ENCODE data around the gene ATF7. TPM values are rescaled to one million over a fixed set of nuclear protein-coding genes. Genes with fewer than 3 reads are reported as not detected.

The ATF7 gene
- total and polyA plus RNA-seq, 2 experiments from 2014 or later, result 12.8 to 21.5 TPM

DNA sequence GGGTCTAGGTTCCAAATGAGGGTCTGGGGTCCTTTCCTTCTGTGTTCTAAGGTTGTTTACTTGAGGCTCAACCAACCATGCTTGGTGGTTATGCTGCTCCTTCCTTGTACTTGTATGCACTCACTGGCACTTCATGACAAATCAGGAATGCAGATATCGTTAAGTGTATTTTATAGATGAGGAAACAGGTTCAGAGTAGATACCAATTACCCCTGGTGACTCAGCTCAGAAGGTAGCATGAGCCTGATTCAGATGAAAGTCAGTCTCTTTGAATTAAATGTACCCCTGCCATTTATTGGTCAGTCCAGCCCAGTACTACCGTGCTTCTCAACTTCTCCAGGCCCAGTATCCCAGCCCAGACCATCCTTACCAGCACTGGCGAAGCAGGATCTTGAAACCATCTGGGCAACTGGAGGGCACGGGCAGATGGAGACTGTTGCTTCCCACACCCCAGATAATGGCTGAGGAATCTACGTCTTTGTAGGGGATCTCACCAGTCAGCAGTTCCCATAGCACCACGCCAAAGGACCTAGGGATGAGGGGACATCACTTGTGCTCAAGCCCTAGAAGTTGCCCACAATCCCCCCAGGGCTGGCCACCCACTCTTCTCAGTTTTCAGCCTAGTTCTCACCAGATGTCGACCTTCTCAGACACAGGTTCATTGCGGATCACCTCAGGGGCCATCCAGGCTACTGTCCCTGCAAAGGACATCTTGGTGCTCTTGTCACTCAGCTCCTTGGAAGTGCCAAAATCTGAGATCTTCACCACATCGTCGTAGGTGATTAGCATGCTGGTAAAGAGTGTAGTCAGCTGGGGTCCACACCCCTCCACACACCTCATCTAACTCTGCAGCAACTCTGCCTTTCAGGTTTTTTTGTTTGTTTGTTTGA is 141.3 kb downstream of the ATF7 start:
- Histone ChIP-seq H3K9ac (no peak overlapping the region), H3K36me3 (ENCODE audit: low read depth) (peaks cover 29% of the 10 kb centered on the region), H3F3A (ENCODE audit: insufficient read depth) (peaks cover 41% of the 10 kb centered on the region), H3K4me2 (ENCODE audit: unreplicated experiment) (no peak overlapping the region), H3K27ac (peak overlapping the region; percentile 15; the same call in 1 of the 2 replicates), H3K4me3 (no peak overlapping the region), H4K20me1 (ENCODE audit: insufficient read depth) (peaks cover 7% of the 10 kb centered on the region; the same call in 1 of the 2 replicates), H3K4me1 (ENCODE audit: insufficient read depth) (peaks cover 20% of the 10 kb centered on the region), H3K79me2 (ENCODE audit: insufficient read depth) (peaks cover 24% of the 10 kb centered on the region), H2AFZ (no peak overlapping the region), H3K9me2 (ENCODE audit: insufficient read depth) (no peaks in the 10 kb centered on the region), H3K9me3 (ENCODE audit: low read depth) (no peaks in the 10 kb centered on the region), H3K27me3 (replicated peaks; ENCODE audit: insufficient read depth) (no peaks in the 10 kb centered on the region)
- in situ Hi-C loops (cut with MboI), result no loop called here
- TF ChIP-seq EZH2 (IDR thresholded peaks at IDR 0.05; ENCODE audit: insufficient read depth, poor library complexity, severe bottlenecking) (no peak), EZH2phosphoT487 (IDR thresholded peaks at IDR 0.05; ENCODE audit: insufficient read depth, low read depth) (no peak)
- 82 to 83% methylated on average over 10 of the region's 10 CpGs for WGBS, 2 experiments (ENCODE audit: low coverage in 1 of 2, low lambda C conversion rate in 2 of 2, missing lambda C conversion rate in 2 of 2)
- DNase-seq, result no peak

GRCh38 chr12:53483979-53484377 is 142.2 kb downstream of the ATF7 start:
- H3K9me2 ChIP-seq (ENCODE audit: insufficient read depth), result no peaks in the 10 kb centered on the region
- in situ Hi-C loops (cut with MboI), result no loop called here
- peaks cover 39% of the 10 kb centered on the region for H3K36me3 ChIP-seq (ENCODE audit: low read depth)
- peaks cover 28% of the 10 kb centered on the region for H3K4me1 ChIP-seq (ENCODE audit: insufficient read depth)
- no peak for DNase-seq
- no peaks in the 10 kb centered on the region for H3K27me3 ChIP-seq (replicated peaks; ENCODE audit: insufficient read depth)
- no peaks in the 10 kb centered on the region for H3K9me3 ChIP-seq (ENCODE audit: low read depth)
- H2AFZ ChIP-seq, result no peak overlapping the region
- peaks cover 7% of the 10 kb centered on the region for H4K20me1 ChIP-seq (ENCODE audit: insufficient read depth)
- H3K9ac ChIP-seq, result no peak overlapping the region
- peak overlapping the region; percentile 15; the same call in 1 of the 2 replicates for H3K27ac ChIP-seq
- H3K79me2 ChIP-seq (ENCODE audit: insufficient read depth), result peaks cover 14% of the 10 kb centered on the region
- no peak overlapping the region for H3K4me3 ChIP-seq
- TF ChIP-seq EZH2 (IDR thresholded peaks at IDR 0.05; ENCODE audit: insufficient read depth, poor library complexity, severe bottlenecking), result no peak
- TF ChIP-seq EZH2phosphoT487 (IDR thresholded peaks at IDR 0.05; ENCODE audit: insufficient read depth, low read depth), result no peak
- H3F3A ChIP-seq (ENCODE audit: insufficient read depth), result peaks cover 51% of the 10 kb centered on the region
- H3K4me2 ChIP-seq (ENCODE audit: unreplicated experiment), result no peak overlapping the region
- WGBS, 2 experiments (ENCODE audit: low coverage in 1 of 2, low lambda C conversion rate in 2 of 2, missing lambda C conversion rate in 2 of 2), result 89 to 91% methylated on average over 4 of the region's 4 CpGs

DNA sequence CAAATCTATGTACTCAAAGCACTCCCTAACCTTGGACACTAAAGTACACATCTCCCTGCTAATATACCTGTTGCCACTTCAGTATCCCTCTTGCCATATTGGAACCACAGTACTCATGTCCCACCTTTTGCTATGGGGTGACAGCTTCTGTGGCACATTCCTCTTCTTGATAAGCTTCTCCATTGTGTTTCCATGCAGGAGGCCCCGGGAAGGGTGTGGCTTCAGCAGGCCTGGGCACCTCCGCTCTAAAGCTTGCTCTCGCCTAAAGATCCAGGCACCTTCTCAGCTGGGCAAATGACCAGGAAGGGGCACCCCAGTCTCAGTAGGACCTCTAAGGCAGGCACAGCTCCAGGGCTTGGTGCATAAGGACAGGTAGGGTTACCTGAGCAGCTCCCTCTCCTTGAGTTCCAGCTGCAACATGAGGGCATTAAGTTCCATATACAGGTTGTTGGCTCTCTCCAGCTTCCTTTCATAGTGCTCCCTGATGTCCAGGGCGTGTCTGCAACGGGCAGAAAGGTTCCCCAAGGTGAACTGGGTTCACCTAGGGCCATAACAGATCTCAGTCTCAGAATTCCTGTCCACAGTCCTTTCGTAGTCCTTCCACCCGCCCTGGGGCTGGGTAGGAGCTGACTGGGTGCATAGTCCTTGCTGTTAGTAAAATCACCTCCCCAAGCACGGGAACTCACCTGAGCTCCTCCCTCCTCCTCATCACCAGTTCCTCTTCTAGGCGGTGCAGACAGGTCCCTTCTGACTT is 142.8 kb downstream of the ATF7 start:
- 72 to 75% methylated on average over 9 of the region's 9 CpGs for WGBS, 2 experiments (ENCODE audit: low coverage in 1 of 2, low lambda C conversion rate in 2 of 2, missing lambda C conversion rate in 2 of 2)
- DNase-seq, result no peak
- H3K36me3 ChIP-seq (ENCODE audit: low read depth), result peaks cover 44% of the 10 kb centered on the region

DNA sequence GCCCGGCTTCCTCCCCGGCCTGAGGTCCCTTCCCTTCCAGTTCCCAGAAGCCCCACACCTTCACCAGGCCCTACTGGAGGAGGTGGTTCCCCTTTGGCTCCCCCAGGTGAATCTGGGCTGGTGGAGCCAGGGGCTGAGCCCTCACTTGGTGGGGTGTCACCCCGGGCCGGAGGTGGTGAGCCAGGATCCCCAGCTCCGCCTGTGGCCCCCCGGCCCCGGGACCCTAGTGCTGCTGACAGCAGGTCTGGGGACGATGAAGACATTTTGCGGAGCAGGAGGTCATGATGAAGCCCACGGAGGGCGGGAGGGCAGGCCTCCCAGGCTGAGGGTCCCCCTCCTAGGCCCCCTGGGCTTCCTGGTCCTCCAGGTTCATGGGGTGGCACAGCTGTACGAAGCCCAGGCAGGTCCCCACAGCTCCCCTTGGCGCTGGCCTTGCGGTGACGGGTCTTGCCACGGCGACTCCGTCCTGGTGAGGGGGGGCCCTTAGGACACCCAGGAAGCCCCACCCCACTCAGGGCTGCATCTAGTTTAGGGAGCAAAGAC is 143.5 kb downstream of the ATF7 start:
- Histone ChIP-seq H4K20me1 (ENCODE audit: insufficient read depth) (peaks cover 7% of the 10 kb centered on the region), H3K4me1 (ENCODE audit: insufficient read depth) (peaks cover 41% of the 10 kb centered on the region), H3K36me3 (ENCODE audit: low read depth) (peaks cover 50% of the 10 kb centered on the region), H3K4me2 (ENCODE audit: unreplicated experiment) (no peak overlapping the region), H3K9ac (no peak overlapping the region), H3K27me3 (replicated peaks; ENCODE audit: insufficient read depth) (no peaks in the 10 kb centered on the region), H3K9me2 (ENCODE audit: insufficient read depth) (no peaks in the 10 kb centered on the region), H3K4me3 (no peak overlapping the region), H3F3A (ENCODE audit: insufficient read depth) (peaks cover 64% of the 10 kb centered on the region), H3K9me3 (ENCODE audit: low read depth) (no peaks in the 10 kb centered on the region), H2AFZ (no peak overlapping the region), H3K27ac (no peak overlapping the region), H3K79me2 (ENCODE audit: insufficient read depth) (peaks cover 11% of the 10 kb centered on the region)
- in situ Hi-C loops (cut with MboI), result no loop called here
- WGBS, 2 experiments (ENCODE audit: low coverage in 1 of 2, low lambda C conversion rate in 2 of 2, missing lambda C conversion rate in 2 of 2), result 58 to 66% methylated on average over 15 to 18 of the region's 18 CpGs
- TF ChIP-seq EZH2 (IDR thresholded peaks at IDR 0.05; ENCODE audit: insufficient read depth, poor library complexity, severe bottlenecking), result no peak
- TF ChIP-seq EZH2phosphoT487 (IDR thresholded peaks at IDR 0.05; ENCODE audit: insufficient read depth, low read depth), result no peak
- DNase-seq, result no peak

More for the DNA sequence above, 142.8 kb downstream of the ATF7 start:
- TF ChIP-seq EZH2 (IDR thresholded peaks at IDR 0.05; ENCODE audit: insufficient read depth, poor library complexity, severe bottlenecking) (no peak), EZH2phosphoT487 (IDR thresholded peaks at IDR 0.05; ENCODE audit: insufficient read depth, low read depth) (no peak)
- H3K27ac ChIP-seq, result 0 out of 2 replicates have a peak overlapping the region, but pooled peaks have one; percentile 15
- H3K9me3 ChIP-seq (ENCODE audit: low read depth), result no peaks in the 10 kb centered on the region
- no peak overlapping the region for H3K4me3 ChIP-seq
- peaks cover 56% of the 10 kb centered on the region for H3F3A ChIP-seq (ENCODE audit: insufficient read depth)
- H2AFZ ChIP-seq, result no peak overlapping the region
- H3K9me2 ChIP-seq (ENCODE audit: insufficient read depth), result no peaks in the 10 kb centered on the region
- H3K27me3 ChIP-seq (replicated peaks; ENCODE audit: insufficient read depth), result no peaks in the 10 kb centered on the region
- peaks cover 7% of the 10 kb centered on the region for H4K20me1 ChIP-seq (ENCODE audit: insufficient read depth)
- peaks cover 34% of the 10 kb centered on the region for H3K4me1 ChIP-seq (ENCODE audit: insufficient read depth)
- no peak overlapping the region for H3K9ac ChIP-seq
- no peak overlapping the region for H3K4me2 ChIP-seq (ENCODE audit: unreplicated experiment)
- in situ Hi-C loops (cut with MboI), result no loop called here
- H3K79me2 ChIP-seq (ENCODE audit: insufficient read depth), result peaks cover 11% of the 10 kb centered on the region

Measured in GM23248 (cell line).